ENCODE measurements around the gene WIPI1. TPM values are rescaled to one million over a fixed set of nuclear protein-coding genes. Genes with fewer than 3 reads are reported as not detected.

Gene WIPI1
- 27.9 and 48.6 TPM in 2 replicates for total RNA-seq

GRCh38 chr17:68457168-68457538, at the start of gene WIPI1:
WIPI1 (minus strand) TSS chr17:68457496; CDS start chr17:68457421, 75 bp downstream.

Other genes with a start within 250 kb of the WIPI1 start
- 41.1 and 50.0 TPM in 2 replicates for gene AMZ2, start 209.5 kb downstream of the WIPI1 start, total RNA-seq
- 0.25 TPM in 1 of 2 replicates, not detected in the other for gene SLC16A6, start 166.4 kb downstream of the WIPI1 start, total RNA-seq
- gene ARSG, start 166.0 kb downstream of the WIPI1 start, total RNA-seq, result 1.3 and 3.9 TPM in 2 replicates
- gene PRKAR1A, start 54.9 kb upstream of the WIPI1 start, total RNA-seq, result 125 and 152 TPM in 2 replicates
- gene FAM20A, start 143.9 kb upstream of the WIPI1 start, total RNA-seq, result under 0.01 TPM in 1 of 2 replicates, not detected in the other